Parathyroid adenoma (tissue), 2 donors: Measurements from ENCODE around the gene AIM2.

ENCODE experiments used
- H2AFZ ChIP-seq: fragments of 300-600 bp; sonication (generic); one replicate; pipeline ENCODE4 v1.7.0; 2017; ENCODE audit warnings: antibody characterized with exemption, mild to moderate bottlenecking
- H3K27ac ChIP-seq: fragments of 300-600 bp; sonication (generic); one replicate; pipeline ENCODE4 v1.7.0; 2017
- H3K27me3 ChIP-seq: fragments of 300-600 bp; sonication (generic); one replicate; pipeline ENCODE4 v1.7.0; 2017; ENCODE audit warnings: low read length; ENCODE audit not compliant: control insufficient read depth, insufficient read depth
- H3K36me3 ChIP-seq: fragments of 300-600 bp; sonication (generic); one replicate; pipeline ENCODE4 v1.7.0; 2017; ENCODE audit warnings: low read length; ENCODE audit not compliant: control insufficient read depth, insufficient read depth
- H3K4me1 ChIP-seq: fragments of 300-600 bp; sonication (generic); one replicate; pipeline ENCODE4 v1.7.0; 2017; ENCODE audit warnings: control low read depth
- H3K4me2 ChIP-seq: fragments of 300-600 bp; sonication (generic); one replicate; pipeline ENCODE4 v1.7.0; 2017; ENCODE audit warnings: low read length
- H3K4me3 ChIP-seq: fragments of 300-600 bp; sonication (generic); one replicate; pipeline ENCODE4 v1.7.0; 2017; ENCODE audit warnings: low read depth, low read length
- H3K79me2 ChIP-seq: fragments of 300-600 bp; sonication (generic); one replicate; pipeline ENCODE4 v1.7.0; 2017; ENCODE audit warnings: control low read depth
- H3K9ac ChIP-seq: fragments of 300-600 bp; sonication (generic); one replicate; pipeline ENCODE4 v1.7.0; 2017; ENCODE audit warnings: mild to moderate bottlenecking
- H3K9me3 ChIP-seq: fragments of 300-600 bp; sonication (generic); one replicate; pipeline ENCODE4 v1.7.0; 2017; ENCODE audit warnings: low read length; ENCODE audit not compliant: control insufficient read depth
- TF ChIP-seq, protein P1 (sequence below): fragments of 300-600 bp; sonication (generic); IDR thresholded peaks from one replicate; pipeline ENCODE4 v1.7.0; 2017; ENCODE audit warnings: antibody characterized with exemption, mild to moderate bottlenecking
- donor health status: primary hyperparathyroidism.

The AIM2 gene

DNA sequence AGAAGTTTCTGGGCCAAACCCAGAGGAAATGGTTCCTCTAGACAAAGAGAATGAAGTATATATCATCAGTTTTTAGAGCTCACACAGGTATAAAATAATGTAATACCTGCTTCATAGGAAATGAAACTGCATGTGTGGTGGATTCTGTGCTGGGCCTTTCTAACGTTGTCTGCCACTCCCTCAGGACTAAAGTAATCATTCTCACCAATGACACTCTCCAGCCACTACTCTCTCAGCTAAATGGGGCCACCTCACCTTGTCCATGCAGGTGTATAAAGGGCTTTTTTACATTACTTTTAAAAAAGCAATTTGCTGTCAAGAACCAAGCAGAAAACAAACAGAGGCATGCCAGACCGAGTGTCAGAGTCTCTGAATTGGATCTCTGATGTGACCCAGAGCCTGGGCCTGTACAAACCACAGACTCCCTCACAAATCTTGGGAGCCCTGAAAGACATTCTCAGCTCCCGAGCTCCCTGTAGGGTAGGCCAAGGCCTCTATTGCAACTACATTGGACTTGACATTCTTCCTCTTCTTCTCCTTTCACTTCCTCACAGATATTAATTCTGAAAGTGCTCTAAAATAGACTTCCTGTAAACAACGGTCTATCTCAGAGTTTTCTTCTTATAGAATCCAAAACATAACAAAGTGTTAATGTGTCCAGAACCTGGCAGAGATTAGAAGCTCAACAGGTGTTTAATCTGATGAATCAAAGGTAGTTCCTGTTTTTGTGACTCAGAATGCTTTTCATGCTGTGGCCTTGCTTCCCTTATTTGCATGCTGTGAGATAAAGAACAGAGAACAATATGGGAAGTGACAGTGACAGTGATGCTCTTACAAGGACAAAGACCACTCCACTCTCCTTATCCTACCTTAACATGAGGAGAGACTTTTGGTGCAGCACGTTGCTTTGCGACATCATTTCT, 8.6 kb downstream of the AIM2 start:
- TF ChIP-seq, protein P1, sequence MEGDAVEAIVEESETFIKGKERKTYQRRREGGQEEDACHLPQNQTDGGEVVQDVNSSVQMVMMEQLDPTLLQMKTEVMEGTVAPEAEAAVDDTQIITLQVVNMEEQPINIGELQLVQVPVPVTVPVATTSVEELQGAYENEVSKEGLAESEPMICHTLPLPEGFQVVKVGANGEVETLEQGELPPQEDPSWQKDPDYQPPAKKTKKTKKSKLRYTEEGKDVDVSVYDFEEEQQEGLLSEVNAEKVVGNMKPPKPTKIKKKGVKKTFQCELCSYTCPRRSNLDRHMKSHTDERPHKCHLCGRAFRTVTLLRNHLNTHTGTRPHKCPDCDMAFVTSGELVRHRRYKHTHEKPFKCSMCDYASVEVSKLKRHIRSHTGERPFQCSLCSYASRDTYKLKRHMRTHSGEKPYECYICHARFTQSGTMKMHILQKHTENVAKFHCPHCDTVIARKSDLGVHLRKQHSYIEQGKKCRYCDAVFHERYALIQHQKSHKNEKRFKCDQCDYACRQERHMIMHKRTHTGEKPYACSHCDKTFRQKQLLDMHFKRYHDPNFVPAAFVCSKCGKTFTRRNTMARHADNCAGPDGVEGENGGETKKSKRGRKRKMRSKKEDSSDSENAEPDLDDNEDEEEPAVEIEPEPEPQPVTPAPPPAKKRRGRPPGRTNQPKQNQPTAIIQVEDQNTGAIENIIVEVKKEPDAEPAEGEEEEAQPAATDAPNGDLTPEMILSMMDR = no peak
- no peaks in the 10 kb centered on the region for H3K79me2 ChIP-seq
- H3K27ac ChIP-seq = no peak overlapping the region
- H3K27me3 ChIP-seq = no peaks in the 10 kb centered on the region
- no peaks in the 10 kb centered on the region for H3K36me3 ChIP-seq
- peak overlapping the region; percentile 11 for H2AFZ ChIP-seq
- no peaks in the 10 kb centered on the region for H3K9me3 ChIP-seq
- no peak overlapping the region for H3K4me3 ChIP-seq
- no peaks in the 10 kb centered on the region for H3K4me1 ChIP-seq
- no peak overlapping the region for H3K4me2 ChIP-seq
- no peak overlapping the region for H3K9ac ChIP-seq

- TF ChIP-seq, protein P1 = no peak
- Histone ChIP-seq H3K79me2 (no peaks in the 10 kb centered on the region), H2AFZ (peak overlapping the region; percentile 11), H3K4me3 (no peak overlapping the region), H3K9me3 (no peaks in the 10 kb centered on the region), H3K27ac (no peak overlapping the region), H3K4me1 (no peaks in the 10 kb centered on the region), H3K27me3 (no peaks in the 10 kb centered on the region), H3K36me3 (no peaks in the 10 kb centered on the region), H3K4me2 (no peak overlapping the region), H3K9ac (no peak overlapping the region)
These were observed 10.5 kb downstream of the AIM2 start for GRCh38 chr1:159066108-159066507.

DNA sequence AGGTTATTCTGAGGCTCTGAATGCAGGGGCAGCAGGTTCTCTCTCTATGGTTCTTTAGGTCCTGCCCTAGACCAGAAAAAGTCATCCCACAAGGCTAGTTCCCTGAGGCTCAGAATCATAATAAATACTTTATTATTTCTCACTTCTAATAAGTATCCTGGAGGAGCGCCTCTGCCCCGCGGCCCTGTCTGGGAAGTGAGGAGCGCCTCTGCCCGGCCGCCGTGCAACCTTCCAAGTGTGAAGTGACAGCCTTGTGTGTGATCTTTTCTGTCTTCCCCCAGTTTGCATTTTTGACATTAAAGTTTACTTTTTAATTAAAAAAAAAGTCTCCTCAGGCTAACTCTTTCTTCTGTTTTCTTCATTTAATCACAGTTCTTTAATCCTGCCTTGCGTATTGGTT, 11.5 kb downstream of the AIM2 start:
- Histone ChIP-seq H3K27me3 (no peaks in the 10 kb centered on the region), H3K9me3 (no peaks in the 10 kb centered on the region), H3K4me2 (no peak overlapping the region), H3K4me3 (no peak overlapping the region), H3K9ac (no peak overlapping the region), H3K79me2 (no peaks in the 10 kb centered on the region), H2AFZ (no peak overlapping the region), H3K4me1 (no peaks in the 10 kb centered on the region), H3K36me3 (no peaks in the 10 kb centered on the region), H3K27ac (no peak overlapping the region)
- TF ChIP-seq, protein P1 = no peak

GRCh38 chr1:159058751-159059150, 17.8 kb downstream of the AIM2 start:
- H3K4me3 ChIP-seq = no peak overlapping the region
- H3K9me3 ChIP-seq = no peaks in the 10 kb centered on the region
- no peaks in the 10 kb centered on the region for H3K36me3 ChIP-seq
- H2AFZ ChIP-seq = no peak overlapping the region
- no peaks in the 10 kb centered on the region for H3K79me2 ChIP-seq
- H3K9ac ChIP-seq = no peak overlapping the region
- H3K27me3 ChIP-seq = no peaks in the 10 kb centered on the region
- TF ChIP-seq, protein P1 = no peak
- H3K4me1 ChIP-seq = no peaks in the 10 kb centered on the region
- no peak overlapping the region for H3K4me2 ChIP-seq
- H3K27ac ChIP-seq = no peak overlapping the region
